NCI-H510A treated with DMSO at 0.1 percent for 48 hours (cell line): ENCODE measurements around the gene HBZ.
"Not testable (repeated sequence)": the region's sequence is repeated elsewhere in the genome, so short reads cannot be mapped to it uniquely, and the experiment has no call there.

Source experiments
- DNase-seq: peaks from one replicate; lab custom pipeline; 2025; lab: John Stamatoyannopoulos, UW

The HBZ gene

GRCh38 chr16:164827-165538, 12.5 kb downstream of the HBZ start:
- no peak for DNase-seq

DNA sequence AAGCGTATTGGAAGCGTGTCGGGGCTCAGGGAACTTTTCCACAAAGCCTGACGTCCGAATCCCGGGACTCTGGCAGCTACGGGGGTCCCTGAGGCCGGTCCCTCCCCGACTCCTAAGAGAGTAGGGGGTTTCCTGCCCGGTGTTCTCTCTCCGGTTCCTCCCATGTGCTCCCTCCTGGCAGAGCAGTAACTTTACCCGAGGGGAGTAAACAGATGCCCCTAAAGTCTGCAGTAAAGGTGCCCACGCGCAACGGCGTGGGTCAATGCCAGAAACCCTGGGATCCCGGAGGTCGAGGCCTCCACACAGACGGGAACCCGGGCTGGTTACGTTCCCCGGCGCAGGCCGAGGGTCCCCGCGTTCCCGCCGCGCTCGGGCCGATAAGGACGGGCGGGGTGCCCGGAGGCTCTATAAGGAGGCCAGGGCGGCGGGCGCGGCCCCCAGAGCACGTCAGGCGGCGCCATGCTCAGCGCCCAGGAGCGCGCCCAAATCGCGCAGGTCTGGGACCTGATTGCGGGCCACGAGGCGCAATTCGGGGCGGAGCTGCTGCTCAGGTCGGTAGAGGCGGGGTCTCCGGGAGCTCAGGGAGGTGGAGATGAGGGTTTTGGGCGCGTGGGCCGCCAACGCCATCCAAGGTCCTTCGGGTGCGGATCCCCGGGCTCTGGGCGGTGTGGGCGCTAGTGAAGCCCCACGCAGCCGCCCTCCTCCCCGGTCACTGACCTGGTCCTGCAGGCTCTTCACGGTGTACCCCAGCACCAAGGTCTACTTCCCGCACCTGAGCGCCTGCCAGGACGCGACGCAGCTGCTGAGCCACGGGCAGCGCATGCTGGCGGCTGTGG, 13.3 kb downstream of the HBZ start, which contains the start of gene HBM:
TSS of gene HBM (plus strand) at position 440 of the 836 bp plus-strand sequence. CDS start at position 460, 20 bp downstream.
- DNase-seq = no peak

DNA sequence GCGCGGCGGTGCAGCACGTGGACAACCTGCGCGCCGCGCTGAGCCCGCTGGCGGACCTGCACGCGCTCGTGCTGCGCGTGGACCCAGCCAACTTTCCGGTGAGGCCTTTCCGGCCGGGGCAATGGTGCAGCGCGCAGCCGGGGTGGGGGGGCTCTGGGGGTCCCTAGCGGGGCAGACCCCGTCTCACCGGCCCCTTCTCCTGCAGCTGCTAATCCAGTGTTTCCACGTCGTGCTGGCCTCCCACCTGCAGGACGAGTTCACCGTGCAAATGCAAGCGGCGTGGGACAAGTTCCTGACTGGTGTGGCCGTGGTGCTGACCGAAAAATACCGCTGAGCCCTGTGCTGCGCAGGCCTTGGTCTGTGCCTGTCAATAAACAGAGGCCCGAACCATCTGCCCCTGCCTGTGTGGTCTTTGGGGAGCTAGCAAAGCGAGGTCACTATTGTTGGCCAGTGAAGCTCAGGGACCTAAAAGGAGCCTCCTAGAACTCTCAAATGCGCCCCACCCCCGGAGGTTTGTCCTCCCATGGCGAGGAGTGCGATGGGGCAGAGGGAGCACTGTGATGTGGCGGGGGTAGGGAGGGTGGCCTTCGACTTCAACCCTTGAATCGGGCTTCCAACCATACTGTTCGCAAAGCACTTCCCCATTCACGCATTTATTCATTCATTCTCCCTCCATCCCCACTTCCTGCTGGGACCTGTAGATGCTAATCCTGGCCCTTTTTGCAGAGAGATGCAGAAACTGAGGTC, 14.1 kb downstream of the HBZ start:
- no peak for DNase-seq

DNA sequence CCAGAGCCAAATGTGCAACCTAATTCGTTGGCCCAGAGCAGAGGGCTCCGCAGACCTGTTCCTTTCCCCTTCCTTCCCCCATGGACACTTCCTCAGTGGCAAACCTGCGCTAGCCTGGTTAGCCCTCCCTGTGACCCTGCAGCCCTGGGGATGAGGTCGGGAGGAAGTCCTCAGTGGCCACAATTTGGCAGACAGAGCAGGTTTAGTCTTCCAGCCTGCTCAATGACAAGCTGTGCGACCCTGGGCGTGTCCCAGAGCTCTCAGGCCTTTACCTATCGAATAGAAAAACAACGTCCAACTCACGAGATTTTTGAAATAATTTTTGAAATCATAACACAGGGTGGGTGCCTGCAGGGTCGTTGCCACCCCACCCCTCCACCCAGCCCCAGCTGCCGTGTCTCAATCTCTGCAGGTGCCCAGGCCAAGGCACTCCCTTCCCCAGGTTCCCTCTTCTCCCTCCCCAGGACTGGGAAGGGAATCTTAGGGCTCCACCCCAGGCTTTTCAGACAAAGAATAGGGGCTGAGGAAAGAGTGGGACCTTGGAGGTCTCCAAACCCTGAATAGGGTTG, 14.8 kb downstream of the HBZ start:
- DNase-seq = no peak

- DNase-seq = peak; percentile 56
These were observed 16.0 kb downstream of the HBZ start for GRCh38 chr16:168424-168823.

DNA sequence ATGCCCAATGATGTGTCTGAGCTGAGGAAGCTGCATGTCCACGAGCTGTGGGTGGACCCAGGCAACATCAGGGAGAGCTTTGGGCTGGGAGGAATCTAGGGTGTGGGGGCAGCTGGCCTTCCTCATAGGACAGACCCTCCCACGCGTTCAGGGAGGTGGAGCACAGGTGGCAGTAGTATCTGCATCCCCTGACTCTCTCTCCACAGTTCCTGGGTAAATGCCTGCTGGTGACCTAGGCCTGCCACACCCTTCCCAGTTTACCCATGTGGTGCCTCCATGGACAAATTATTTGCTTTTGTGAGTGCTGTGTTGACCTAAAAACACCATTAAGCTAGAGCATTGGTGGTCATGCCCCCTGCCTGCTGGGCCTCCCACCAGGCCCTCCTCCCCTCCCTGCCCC, 16.6 kb downstream of the HBZ start:
- no peak for DNase-seq

GRCh38 chr16:170088-170507, 17.7 kb downstream of the HBZ start:
- DNase-seq = not testable (repeated sequence)

DNA sequence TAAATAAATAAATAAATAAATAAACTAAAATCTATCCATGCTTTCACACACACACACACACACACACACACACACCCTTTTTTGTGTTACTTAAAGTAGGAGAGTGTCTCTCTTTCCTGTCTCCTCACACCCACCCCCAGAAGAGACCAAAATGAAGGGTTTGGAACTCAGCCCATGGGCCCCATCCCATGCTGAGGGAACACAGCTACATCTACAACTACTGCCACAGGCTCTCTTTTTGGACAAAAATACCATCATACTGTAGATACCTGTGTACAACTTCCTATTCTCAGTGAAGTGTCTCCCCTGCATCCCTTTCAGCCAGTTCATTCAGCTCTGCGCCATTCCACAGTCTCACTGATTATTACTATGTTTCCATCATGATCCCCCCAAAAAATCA, 18.3 kb downstream of the HBZ start:
- DNase-seq = no peak

DNA sequence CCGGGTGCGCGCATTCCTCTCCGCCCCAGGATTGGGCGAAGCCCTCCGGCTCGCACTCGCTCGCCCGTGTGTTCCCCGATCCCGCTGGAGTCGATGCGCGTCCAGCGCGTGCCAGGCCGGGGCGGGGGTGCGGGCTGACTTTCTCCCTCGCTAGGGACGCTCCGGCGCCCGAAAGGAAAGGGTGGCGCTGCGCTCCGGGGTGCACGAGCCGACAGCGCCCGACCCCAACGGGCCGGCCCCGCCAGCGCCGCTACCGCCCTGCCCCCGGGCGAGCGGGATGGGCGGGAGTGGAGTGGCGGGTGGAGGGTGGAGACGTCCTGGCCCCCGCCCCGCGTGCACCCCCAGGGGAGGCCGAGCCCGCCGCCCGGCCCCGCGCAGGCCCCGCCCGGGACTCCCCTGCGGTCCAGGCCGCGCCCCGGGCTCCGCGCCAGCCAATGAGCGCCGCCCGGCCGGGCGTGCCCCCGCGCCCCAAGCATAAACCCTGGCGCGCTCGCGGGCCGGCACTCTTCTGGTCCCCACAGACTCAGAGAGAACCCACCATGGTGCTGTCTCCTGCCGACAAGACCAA, 20.0 kb downstream of the HBZ start, which contains the start of gene HBA2:
TSS of gene HBA2 (plus strand) at position 503 of the 568 bp plus-strand sequence. CDS start at position 540, 37 bp downstream.
- not testable (repeated sequence) for DNase-seq

GRCh38 chr16:173211-173854, 20.9 kb downstream of the HBZ start:
- DNase-seq = not testable (repeated sequence)

GRCh38 chr16:173928-174769, 21.7 kb downstream of the HBZ start:
- not testable (repeated sequence) for DNase-seq

- no peak for DNase-seq
These were observed 22.8 kb downstream of the HBZ start for GRCh38 chr16:175011-175949.

- not testable (repeated sequence) for DNase-seq
These were observed 23.6 kb downstream of the HBZ start for GRCh38 chr16:176006-176405.

DNA sequence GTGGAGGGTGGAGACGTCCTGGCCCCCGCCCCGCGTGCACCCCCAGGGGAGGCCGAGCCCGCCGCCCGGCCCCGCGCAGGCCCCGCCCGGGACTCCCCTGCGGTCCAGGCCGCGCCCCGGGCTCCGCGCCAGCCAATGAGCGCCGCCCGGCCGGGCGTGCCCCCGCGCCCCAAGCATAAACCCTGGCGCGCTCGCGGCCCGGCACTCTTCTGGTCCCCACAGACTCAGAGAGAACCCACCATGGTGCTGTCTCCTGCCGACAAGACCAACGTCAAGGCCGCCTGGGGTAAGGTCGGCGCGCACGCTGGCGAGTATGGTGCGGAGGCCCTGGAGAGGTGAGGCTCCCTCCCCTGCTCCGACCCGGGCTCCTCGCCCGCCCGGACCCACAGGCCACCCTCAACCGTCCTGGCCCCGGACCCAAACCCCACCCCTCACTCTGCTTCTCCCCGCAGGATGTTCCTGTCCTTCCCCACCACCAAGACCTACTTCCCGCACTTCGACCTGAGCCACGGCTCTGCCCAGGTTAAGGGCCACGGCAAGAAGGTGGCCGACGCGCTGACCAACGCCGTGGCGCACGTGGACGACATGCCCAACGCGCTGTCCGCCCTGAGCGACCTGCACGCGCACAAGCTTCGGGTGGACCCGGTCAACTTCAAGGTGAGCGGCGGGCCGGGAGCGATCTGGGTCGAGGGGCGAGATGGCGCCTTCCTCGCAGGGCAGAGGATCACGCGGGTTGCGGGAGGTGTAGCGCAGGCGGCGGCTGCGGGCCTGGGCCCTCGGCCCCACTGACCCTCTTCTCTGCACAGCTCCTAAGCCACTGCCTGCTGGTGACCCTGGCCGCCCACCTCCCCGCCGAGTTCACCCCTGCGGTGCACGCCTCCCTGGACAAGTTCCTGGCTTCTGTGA, 24.3 kb downstream of the HBZ start, which contains the start of gene HBA1:
TSS of gene HBA1 (plus strand) at position 204 of the 906 bp plus-strand sequence. CDS start at position 241, 37 bp downstream.
- not testable (repeated sequence) for DNase-seq

DNA sequence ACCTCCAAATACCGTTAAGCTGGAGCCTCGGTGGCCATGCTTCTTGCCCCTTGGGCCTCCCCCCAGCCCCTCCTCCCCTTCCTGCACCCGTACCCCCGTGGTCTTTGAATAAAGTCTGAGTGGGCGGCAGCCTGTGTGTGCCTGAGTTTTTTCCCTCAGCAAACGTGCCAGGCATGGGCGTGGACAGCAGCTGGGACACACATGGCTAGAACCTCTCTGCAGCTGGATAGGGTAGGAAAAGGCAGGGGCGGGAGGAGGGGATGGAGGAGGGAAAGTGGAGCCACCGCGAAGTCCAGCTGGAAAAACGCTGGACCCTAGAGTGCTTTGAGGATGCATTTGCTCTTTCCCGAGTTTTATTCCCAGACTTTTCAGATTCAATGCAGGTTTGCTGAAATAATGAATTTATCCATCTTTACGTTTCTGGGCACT, 25.0 kb downstream of the HBZ start:
- peak; percentile 93 for DNase-seq

- no peak for DNase-seq
These were observed 25.7 kb downstream of the HBZ start for GRCh38 chr16:177981-178667.

- DNase-seq = no peak
These were observed 26.2 kb downstream of the HBZ start for GRCh38 chr16:178668-179015.
